Astrocyte of the spinal cord (primary cell): ENCODE measurements around the gene DBR1.

Source experiments
- DNase-seq: peaks from one replicate; pipeline ENCODE4 v3.0.0; 2011; ENCODE audit warnings: low read depth, low spot score
- H3K4me3 ChIP-seq: 2 replicates; pipeline ENCODE4 v1.5.1; 2011; ENCODE audit warnings: low read depth, mild to moderate bottlenecking, low read length, moderate library complexity
- in situ Hi-C: cut with HindIII; loops from 2 replicates; pipeline ENCODE4 v1.10.0; 2017; ENCODE audit warnings: low sequenced_read_pairs
- TF ChIP-seq, protein P1 (sequence below): IDR thresholded peaks from 2 replicates; pipeline ENCODE4 v1.5.1; 2012; ENCODE audit warnings: low read depth, mild to moderate bottlenecking, low read length, inconsistent platforms

The DBR1 gene

GRCh38 chr3:138132239-138132638 lies 42.5 kb downstream of the DBR1 start, which contains the start of gene A4GNT:
TSS of gene A4GNT (minus strand) at chr3:138132390. CDS start at chr3:138131256, 1,134 bp downstream.
- in situ Hi-C loops: no loop called here
- H3K4me3 ChIP-seq: no peak within 1 kb of the TSS
- DNase-seq: no peak
- TF ChIP-seq, protein P1, sequence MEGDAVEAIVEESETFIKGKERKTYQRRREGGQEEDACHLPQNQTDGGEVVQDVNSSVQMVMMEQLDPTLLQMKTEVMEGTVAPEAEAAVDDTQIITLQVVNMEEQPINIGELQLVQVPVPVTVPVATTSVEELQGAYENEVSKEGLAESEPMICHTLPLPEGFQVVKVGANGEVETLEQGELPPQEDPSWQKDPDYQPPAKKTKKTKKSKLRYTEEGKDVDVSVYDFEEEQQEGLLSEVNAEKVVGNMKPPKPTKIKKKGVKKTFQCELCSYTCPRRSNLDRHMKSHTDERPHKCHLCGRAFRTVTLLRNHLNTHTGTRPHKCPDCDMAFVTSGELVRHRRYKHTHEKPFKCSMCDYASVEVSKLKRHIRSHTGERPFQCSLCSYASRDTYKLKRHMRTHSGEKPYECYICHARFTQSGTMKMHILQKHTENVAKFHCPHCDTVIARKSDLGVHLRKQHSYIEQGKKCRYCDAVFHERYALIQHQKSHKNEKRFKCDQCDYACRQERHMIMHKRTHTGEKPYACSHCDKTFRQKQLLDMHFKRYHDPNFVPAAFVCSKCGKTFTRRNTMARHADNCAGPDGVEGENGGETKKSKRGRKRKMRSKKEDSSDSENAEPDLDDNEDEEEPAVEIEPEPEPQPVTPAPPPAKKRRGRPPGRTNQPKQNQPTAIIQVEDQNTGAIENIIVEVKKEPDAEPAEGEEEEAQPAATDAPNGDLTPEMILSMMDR: no peak

- no peak for DNase-seq
- no peak overlapping the region for H3K4me3 ChIP-seq
- in situ Hi-C loops: no loop called here
- TF ChIP-seq, protein P1: no peak
Observed at GRCh38 chr3:138127636-138128365, 46.9 kb downstream of the DBR1 start.

DNA sequence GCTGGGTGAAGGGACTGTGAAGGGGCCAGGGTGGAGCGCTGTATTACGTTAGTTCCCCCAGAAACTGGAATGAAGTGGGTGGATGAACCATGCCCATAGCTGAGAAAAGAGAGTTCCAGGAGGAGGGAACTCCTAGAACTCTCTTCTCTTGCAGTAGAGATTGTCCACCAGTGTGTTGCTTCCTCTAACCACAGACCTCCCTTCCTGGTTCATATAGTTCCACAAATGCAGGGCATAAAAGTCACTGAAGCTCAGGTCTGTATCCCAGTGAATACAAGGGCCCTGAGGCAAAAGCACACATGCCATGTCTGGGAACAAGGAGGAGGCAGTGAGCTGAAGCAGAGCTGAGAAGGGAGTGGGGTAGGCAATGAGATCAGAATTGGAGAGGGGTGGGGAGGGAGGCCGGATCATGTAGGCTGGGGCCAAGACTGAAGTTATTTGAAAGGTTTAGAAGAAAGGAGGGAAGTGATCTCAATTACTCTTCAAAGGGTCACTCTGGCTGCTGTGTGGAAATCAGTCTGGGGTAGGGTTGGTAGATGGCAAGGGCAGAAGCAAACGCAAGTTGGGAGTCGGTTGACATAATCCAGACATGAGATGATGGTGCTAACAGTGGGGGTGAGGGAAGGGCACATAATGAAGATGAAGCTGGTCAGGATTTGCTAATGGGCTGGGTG lies 49.0 kb downstream of the DBR1 start:
- in situ Hi-C loops: no loop called here
- TF ChIP-seq, protein P1: no peak
- no peak overlapping the region for H3K4me3 ChIP-seq
- DNase-seq: peak; percentile 16

DNA sequence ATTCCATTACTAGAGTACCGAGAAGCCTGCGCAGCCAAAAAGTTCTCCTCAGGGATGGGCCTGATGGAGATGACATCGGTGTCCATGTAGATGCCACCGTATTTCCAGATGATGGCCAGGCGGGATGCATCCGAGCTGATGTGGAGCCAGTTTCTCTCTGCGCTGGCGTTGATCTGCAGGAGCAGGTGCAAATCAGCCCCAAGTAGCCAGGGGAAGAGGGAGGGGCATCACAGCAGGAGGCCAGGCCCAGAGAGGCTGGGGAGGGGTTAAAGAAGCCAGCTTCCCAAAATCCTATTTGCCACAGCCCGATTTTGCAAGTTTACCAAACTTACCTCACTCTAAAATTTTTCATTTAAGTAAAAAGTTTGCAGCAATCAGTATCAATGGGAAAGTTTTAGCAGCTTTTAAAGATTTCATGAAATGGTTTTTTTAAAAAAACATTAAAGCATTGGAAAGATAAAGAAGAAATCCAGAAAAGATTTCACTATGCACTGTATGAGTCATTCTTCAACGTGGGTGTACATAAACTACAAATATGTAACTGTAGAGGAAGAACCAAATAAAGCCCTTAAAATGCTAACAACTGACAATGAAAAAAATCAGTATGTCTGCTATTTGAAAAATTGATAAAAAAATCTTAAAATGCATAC lies 49.9 kb downstream of the DBR1 start:
- peak; percentile 46 for DNase-seq
- in situ Hi-C loops: no loop called here
- TF ChIP-seq, protein P1: no peak
- H3K4me3 ChIP-seq: no peak overlapping the region

DNA sequence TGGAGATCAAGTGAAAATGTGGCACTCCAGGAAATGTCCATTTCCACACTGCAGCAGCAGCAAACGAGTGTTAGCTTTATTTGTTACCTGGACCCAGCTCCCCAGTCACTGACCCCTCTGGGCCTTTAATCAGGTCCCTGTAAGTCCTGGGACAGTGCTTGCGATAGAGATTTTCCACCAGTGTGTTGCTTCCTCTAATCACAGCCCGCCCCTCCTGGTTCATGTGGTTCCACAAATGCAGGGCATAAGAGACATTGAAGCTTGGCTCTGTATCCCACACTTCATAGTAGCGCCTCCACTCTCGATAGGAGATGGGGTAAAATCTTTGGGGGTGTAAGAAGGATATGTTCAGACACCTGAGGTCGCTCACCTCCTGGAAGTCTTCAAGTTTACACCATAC lies 50.5 kb downstream of the DBR1 start:
- DNase-seq: no peak
- TF ChIP-seq, protein P1: no peak
- in situ Hi-C loops: no loop called here
- H3K4me3 ChIP-seq: no peak overlapping the region

DNA sequence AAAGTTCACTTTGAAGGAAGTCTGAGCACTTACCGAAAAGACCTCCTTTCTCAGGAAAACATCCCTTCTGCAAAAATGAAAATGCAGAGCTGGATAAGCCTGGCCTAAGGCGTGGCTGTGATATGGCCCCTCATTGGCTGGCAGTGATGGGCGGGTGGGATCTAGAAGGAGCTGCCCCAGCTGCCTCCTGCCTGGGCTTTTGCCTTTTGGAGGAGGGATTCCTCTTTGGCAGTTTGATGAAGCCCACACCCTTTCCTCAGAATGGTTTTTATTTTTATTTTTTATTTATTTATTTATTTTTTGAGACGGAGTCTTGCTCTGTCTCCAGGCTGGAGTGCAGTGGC lies 55.3 kb downstream of the DBR1 start:
- in situ Hi-C loops: no loop called here
- TF ChIP-seq, protein P1: no peak
- H3K4me3 ChIP-seq: no peak overlapping the region
- DNase-seq: no peak
